Epithelial cell of alveolus of lung (primary cell): ENCODE data around the gene SRPK1. TPM values are rescaled to one million over a fixed set of nuclear protein-coding genes. Genes with fewer than 3 reads are reported as not detected.

Source experiments
- total RNA-seq: library from RNA; depleted of rRNA; stranded (reverse); fragments of >200 nt; gene quantifications from 2 replicates; pipeline ENCODE4 v1.2.1, GENCODE V29; 2015

Gene SRPK1
- total RNA-seq, result 51.3 and 57.2 TPM in 2 replicates

DNA sequence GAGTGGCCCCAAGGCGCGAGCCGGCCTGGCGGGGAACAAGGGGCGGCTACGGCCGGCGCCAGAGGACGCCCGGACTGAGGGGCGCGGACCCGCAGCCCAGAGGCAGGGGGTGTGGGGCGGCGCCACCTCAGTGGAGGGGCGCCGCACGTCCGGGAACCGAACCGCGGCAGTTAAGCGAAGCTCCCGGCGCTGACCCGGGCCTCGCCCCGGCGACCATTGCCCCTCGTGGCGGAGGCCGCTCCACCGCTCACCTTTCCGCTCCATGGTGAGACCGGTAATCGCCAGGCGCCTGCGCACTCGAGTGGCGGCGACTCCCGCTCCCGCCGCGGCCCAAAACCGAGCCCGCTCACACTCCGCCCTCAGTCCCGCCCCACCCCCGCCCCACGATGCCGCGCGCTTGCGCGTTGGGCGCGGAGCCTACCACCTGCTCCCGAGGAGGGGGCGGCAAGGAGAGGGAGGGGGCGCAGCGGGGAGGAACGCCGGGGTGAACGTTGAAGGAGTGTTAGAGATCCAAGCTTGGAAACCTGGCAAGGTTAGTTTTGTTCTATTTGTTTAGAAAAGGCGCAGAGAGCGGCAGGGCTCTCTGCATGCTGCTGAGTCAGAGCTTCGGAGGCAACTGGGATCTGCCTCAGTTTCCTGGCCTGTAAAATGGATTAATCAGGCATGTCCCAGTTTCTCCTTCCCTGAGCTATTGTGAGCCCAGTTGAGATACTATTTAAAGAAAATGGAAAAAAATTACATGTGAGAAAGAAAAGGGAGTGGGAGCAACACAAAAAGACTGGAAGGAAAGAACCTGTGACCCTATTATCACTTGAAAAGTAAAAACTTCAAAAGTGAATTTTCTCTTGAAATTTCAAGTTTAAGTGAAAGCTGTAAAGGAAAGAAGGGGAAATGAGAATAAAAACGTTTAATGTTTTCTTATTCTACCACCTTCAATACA lies at the start of gene SRPK1:
TSS of gene SRPK1 (minus strand) at position 306 of the 940 bp plus-strand sequence. CDS start at position 264, 42 bp downstream.

DNA sequence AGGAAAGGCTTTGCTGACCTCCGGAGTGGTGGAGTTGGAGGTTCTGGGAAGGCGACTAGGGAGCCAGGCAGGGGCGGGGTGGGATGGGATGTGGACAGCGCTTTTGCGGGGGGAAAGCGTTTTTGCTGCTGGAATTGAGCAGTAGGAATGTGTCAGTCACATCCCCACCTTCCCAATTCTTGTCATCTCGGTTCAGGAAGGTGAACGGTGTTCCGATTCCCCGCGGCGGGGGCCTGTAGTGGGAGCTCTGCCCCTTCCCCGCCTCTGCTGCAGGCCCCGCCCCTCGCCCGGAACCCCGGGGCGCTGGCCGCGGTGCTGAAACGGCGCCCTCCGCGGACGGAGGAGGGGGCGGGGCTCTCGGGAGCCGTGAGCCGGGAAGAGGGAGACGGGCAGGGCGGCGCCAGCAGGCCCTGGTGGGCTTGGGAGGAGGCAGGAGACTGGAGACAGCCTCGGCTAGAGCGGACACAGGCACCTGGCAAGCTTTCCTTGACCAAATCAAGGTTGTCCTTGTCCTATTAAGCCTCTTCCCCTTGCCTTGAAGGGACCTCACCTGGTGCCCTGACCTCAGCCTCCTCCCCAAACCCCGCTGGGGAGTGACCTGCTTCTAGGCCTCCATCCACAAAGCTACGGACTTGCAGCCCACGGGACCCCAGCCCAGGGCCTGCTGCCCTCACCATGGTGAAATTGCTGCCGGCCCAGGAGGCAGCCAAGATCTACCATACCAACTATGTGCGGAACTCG lies 115.7 kb downstream of the SRPK1 start, which contains the start of gene LHFPL5:
TSS of gene LHFPL5 (plus strand) at position 357 of the 741 bp plus-strand sequence. CDS start at position 676, 319 bp downstream.

Other genes with a start within 250 kb of the SRPK1 start
- gene FKBP5, start 232.2 kb downstream of the SRPK1 start, total RNA-seq, result 94.8 and 143 TPM in 2 replicates
- gene ARMC12, start 184.1 kb downstream of the SRPK1 start, total RNA-seq, result 0.13 and 3.9 TPM in 2 replicates
- gene CLPSL2, start 144.5 kb downstream of the SRPK1 start, total RNA-seq, result not detected in 2 replicates
- gene CLPSL1, start 140.1 kb downstream of the SRPK1 start, total RNA-seq, result not detected in 2 replicates
- gene CLPS, start 123.8 kb downstream of the SRPK1 start, total RNA-seq, result not detected in 2 replicates
- not detected in 2 replicates for gene LHFPL5, start 115.7 kb downstream of the SRPK1 start, total RNA-seq
- not detected in 2 replicates for gene SLC26A8, start 103.5 kb upstream of the SRPK1 start, total RNA-seq
- gene MAPK14, start 106.7 kb upstream of the SRPK1 start, total RNA-seq, result 38.9 and 64.9 TPM in 2 replicates
- 5.7 and 23.0 TPM in 2 replicates for gene MAPK13, start 209.4 kb upstream of the SRPK1 start, total RNA-seq